Measurements from ENCODE around the gene LSM10.

LSM10 gene

DNA sequence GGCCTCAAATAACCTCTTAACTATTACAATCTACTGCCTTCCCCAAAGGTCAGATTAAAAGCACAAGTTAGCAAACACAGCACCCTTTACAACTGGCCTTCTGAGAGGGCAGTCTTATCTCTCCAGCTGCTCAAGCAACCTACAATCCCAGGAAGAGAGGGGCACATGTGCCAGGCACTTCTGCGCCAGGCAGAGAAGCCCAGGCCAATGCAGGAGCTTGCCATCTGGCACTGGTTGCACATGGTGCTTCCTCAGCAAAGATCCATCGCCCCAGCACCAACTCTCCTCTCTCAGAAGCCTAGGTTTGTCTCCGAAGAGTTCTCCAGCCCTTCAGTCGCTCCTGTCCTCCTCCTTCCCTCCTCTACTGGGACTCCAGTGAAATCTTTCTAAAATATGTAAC is 14.5 kb downstream of the LSM10 start:
- DNase-seq (ENCODE audit: low read depth): no peak

- DNase-seq (ENCODE audit: low read depth): no peak
Observed at GRCh38 chr1:36382669-36383068, 15.0 kb downstream of the LSM10 start.

DNA sequence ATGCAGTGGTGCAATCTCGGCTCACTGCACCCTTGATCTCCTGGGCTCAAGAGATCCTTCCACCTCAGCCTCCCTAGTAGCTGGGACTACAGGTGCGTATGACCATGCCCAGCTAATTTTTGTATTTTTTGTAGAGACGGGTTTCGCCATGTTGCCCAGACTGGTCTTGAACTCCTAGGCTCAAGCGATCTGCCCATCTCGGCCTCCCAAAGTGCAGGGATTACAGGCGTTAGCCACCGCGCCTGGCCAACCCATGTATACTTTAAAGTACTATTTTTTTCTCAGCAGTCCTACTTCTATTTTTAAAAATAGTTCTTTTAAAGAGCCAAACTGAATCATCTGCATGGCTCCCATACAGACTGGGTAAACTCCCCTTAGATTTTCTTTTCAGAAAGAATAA is 15.5 kb downstream of the LSM10 start:
- no peak for DNase-seq (ENCODE audit: low read depth)

DNA sequence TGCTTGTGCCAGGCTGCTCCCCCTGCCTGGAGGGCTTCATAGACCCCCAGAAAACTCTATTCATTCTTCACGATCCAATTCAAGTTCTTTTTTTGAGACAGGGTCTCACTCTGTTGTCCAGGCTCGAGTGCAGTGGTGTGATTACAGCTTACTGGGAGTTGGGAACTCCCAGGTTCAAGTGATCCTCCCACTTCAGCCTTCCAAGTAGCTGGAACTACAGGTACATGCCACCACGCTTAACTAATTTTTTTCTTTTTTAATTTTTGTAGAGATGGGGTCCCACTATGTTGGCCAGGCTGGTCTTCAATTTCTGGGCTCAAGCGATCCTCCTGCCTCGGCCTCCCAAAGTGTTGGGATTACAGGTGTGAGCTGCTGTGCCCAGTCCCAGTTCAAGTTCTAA is 16.3 kb downstream of the LSM10 start:
- no peak for DNase-seq (ENCODE audit: low read depth)

GRCh38 chr1:36380782-36381181 is 16.9 kb downstream of the LSM10 start:
- no peak for DNase-seq (ENCODE audit: low read depth)

GRCh38 chr1:36380143-36380619 is 17.5 kb downstream of the LSM10 start:
- DNase-seq (ENCODE audit: low read depth): no peak

- no peak for DNase-seq (ENCODE audit: low read depth)
Observed at GRCh38 chr1:36377791-36378492, 19.8 kb downstream of the LSM10 start.

DNA sequence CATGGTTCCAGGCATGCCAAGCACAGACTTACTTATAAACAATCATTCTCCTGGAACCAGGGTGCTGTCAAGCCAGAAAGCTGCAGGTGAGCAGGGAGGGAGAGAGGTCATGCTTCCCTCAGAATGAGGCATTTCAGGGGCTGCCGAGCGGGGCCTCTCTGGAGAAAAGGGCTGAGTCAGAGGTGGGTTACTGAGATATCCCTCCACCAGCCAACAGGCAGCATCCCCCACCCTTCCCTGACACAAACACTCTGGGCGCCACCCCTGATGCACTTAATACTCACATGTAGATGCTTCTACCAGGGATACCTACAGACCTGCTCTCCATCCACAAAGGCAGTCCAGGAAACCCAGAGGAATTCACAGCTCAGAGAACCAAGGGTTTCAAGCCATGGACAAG is 25.1 kb downstream of the LSM10 start:
- DNase-seq (ENCODE audit: low read depth): no peak

DNA sequence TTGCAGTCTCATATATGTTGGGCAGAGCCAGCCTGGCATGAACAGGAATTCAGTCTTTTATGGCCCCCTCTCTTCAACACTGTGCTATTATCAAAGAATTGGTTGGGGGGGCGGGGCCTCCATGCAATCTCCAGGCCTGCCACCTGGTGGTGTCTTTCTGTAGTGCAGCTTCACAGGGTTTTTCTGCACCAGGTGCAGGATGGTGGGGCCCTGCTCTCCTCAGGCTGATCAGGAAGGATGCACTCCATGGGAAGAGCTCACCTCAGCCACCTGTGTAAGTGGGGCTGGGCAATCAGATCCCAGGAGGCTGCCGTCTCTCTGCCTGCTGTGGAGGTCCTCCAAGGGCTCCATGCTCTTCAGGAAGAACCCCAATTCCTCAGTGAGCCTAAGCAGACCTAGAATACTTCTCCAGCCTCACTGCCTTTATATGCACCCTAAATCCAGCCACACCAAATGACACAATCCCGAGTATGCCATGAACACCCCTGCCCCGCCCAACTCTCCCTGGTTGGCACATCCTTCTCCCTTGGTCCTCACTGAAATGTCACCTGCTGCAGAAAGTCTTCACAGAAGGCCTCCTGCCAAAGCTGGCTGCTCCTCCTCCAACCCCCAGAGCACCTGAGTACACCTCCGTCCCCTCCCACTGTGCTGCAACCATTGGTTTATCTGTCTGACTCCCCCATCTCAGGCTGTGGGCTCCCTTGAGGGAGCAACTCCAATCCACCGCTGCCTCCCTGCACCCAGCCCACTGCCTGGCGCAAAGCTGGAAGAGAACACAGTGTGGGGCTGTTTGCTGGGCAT is 28.4 kb downstream of the LSM10 start:
- peak; percentile 75 for DNase-seq (ENCODE audit: low read depth)

DNA sequence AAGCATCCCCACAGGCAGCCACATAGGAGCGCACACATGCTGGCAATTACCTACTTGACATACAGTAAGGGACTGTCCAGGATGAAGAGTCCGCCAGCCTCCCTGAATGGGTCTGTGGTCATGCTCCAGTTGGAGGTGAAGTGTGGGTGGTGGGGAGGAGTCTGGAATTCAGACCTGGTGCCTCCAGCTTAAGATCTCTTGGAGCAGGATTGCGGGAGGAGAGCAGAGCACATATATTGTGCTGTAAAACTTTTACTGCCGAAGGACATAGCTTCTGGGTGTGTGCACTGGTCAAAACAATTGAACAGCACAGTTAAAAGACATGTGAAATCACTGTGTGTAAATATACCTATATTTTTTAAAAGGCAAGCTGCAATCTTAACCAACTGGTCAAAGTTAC is 29.9 kb downstream of the LSM10 start:
- no peak for DNase-seq (ENCODE audit: low read depth)

GRCh38 chr1:36367066-36367465 is 30.6 kb downstream of the LSM10 start:
- DNase-seq (ENCODE audit: low read depth): no peak

- peak; percentile 10 for DNase-seq (ENCODE audit: low read depth)
Observed at GRCh38 chr1:36366091-36366661, 31.5 kb downstream of the LSM10 start.

DNA sequence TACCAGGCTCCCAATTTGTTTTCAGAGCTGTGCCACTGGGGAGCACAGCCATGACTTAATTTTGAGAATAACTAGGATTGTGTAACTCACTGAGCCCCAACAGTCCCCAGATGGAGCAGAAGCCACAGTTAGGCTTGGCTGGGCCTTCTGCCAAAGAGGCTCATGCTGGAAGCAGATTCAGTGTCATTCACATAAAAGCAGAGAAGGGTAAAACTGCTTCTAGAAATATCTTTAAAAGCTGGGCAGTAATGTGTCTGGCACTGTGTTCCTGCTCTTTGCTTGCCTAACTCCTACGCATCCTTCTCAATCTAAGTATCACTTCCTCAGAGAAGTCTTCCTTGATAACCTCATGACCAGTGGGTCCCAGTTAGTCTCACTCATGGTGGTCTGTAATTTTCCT is 32.3 kb downstream of the LSM10 start:
- no peak for DNase-seq (ENCODE audit: low read depth)

DNA sequence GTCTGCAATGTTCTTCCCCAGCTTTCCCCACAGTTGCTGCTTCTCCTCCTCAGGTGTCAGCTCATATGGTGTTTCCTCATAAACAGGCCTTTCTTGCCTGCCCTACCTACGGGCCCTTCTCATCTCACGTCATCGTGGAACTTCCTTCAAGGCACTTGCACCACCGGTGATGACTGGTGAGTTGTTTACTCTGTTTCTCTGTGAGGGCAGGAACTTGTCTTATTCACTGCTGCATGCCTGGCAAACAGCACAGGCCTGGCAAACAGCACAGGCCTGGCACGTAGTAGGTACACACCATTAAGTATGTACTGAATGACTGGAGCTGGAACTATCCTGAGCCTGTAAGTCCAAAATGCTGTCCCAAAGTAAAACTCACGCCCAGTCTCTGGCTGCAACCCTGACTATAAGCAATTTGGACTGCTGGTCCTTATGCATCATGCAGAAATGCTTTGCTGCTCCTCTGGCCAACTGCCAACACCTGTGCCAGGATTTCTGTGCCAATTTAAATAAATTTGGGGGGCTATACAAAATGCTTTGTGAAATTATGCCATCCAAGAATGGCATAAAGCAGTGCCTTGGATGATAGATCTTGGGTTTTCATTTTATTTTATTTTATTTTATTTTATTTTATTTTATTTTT is 37.7 kb downstream of the LSM10 start:
- no peak for DNase-seq (ENCODE audit: low read depth)

GRCh38 chr1:36359383-36359782 is 38.3 kb downstream of the LSM10 start:
- DNase-seq (ENCODE audit: low read depth): no peak

DNA sequence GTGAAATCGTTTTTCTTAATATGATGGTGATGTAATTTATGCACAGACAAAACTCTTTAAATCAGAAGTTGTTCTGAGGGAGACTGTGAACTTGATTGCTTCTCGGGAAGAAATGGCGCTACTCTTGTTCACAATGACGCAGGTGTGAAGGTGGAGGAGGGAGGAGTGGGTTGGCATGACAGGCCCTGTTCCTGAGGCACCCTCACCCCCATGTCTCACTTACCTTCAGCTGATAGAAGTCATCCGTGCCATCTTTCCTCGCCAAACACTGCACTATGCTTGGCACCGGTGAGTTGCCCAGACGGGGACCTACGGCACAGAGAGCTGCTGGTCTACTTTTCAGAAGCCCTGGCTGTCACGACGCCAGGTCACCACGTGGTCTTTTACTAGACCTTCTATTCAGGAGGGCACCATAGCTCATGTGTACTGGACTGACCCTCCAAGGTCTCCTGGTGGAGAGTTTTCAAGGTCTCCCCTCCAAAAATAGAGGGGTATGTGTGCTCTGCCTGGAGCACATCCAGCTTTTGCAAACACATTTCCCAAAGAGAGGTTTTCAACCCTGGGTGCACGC is 39.1 kb downstream of the LSM10 start:
- DNase-seq (ENCODE audit: low read depth): no peak

GRCh38 chr1:36355811-36356210 is 41.9 kb downstream of the LSM10 start:
- no peak for DNase-seq (ENCODE audit: low read depth)

- DNase-seq (ENCODE audit: low read depth): no peak
Observed at GRCh38 chr1:36354486-36354885, 43.2 kb downstream of the LSM10 start.

DNA sequence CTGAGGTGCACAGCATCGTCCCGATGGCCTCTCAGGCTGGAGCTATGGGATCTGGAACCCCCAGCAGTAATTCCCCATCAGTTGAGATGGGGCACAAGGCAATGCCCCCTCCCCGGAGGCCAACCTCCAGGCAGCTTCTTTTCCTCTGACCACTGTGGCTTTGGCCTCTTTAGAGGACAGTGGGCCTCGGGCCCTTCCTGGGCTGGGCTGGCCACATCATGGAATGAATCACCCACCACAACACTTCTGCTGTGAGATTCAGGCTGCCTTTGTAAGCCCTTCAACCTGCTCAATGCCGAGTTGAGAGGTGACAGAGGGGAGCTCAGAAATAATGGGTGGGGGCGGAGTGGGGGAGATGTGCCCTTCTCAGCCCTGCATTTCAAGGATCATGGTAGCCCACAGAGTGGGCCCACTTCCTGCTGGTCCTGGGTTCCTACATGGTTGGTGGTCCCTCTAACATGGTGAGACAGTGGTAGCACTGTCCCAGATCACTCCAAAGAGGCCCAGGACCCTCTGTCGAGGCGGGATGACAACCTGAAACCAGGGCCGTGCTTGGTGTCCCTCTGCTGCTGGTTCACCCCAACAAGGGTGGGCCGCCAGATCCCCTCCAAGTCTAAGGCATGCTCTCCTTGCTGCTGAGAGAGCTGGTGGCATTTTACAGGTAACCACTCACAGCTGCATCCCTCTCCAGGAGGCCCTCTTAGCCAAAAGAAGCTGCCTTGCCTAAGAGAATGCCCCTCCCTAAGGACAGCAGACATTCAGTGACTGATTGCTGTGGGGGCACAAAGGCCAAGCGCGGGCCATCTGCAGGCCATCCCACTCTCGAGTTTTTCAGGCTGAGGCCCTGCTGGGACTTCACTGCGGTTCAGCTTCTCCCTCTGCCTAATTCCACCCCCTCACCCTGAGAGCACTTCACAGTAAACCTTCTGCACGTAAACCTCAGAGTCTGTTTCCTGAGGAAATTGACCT is 44.5 kb downstream of the LSM10 start:
- DNase-seq (ENCODE audit: low read depth): no peak

DNA sequence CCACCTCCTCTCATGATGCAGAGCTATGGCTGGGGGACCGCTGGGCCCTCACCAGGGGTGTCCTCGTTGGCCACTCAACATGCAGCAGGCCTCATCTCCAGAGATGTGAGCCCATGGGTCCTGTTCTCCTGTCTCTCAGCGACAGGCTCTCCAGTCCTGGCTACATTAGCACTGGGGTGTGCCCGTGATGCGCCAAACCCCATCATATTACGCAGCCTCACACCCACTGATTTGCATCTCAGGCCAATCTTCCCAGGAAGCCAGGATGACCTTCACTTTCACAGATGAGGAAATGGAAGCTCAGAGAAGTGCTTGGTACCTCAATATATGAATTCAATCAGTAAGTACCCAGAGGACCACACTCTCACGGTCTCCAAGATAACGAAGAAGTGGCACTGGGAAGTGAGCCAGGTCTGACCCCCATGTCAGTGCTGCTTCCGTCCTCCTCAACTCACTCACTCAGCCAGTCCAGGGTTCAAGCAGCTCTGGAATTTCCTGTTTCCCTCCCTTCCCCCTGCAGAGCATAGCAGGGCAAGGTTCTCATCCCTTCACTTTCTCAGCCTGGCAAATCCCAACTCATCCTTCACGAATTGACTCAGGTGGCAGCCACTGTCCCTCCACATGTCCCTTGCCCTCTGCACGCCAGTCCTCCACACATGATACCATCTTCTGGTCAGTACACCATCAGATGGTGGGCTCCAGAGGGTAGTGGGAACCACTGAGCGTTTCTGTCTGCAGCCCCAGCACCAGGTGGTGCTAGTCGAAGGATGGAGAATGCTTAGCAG is 45.4 kb downstream of the LSM10 start:
- DNase-seq (ENCODE audit: low read depth): no peak

Data from stimulated activated CD8-positive, alpha-beta memory T cell treated with anti-CD3 and anti-CD28 coated beads, Interleukin-7, amount 100 ng/mL, for 24 hours (primary cell).